SK-N-MC (cell line): Measurements from ENCODE around the gene LTB4R.

ENCODE experiments used
- DNase-seq: peaks from one replicate; pipeline ENCODE4 v3.0.0-alpha.2; 2011; ENCODE audit warnings: low read depth, low spot score
- H3K27ac ChIP-seq: fragments of 200-600 bp; sonication (generic); 2 replicates; pipeline ENCODE4 v1.5.1; 2016; ENCODE audit warnings: mixed run types
- H3K36me3 ChIP-seq: fragments of 200-600 bp; sonication (generic); 2 replicates; pipeline ENCODE4 v1.6.1; 2017; ENCODE audit warnings: antibody characterized with exemption, low read length, mixed read lengths; ENCODE audit not compliant: insufficient read depth
- H3K4me3 ChIP-seq: fragments of 200-600 bp; sonication (generic); 2 replicates; pipeline ENCODE4 v1.5.1; 2016
- H3K9ac ChIP-seq: fragments of 200-600 bp; sonication (generic); 2 replicates; pipeline ENCODE4 v1.8.0; 2017; ENCODE audit warnings: mixed run types, mixed read lengths; ENCODE audit not compliant: insufficient read length
- H3K9me3 ChIP-seq: fragments of 200-600 bp; sonication (generic); 2 replicates; pipeline ENCODE4 v1.6.1; 2017; ENCODE audit warnings: low read depth, mild to moderate bottlenecking, antibody characterized with exemption, low read length, moderate library complexity, mixed read lengths
- EZH2 ChIP-seq: fragments of 200-600 bp; sonication (generic); IDR thresholded peaks from one replicate; pipeline ENCODE4 v1.6.1; 2017; ENCODE audit warnings: antibody characterized with exemption
- FOXP2 ChIP-seq: optimal IDR thresholded peaks from 2 replicates; pipeline ENCODE3; 2011; ENCODE audit warnings: mild to moderate bottlenecking, moderate library complexity; ENCODE audit not compliant: insufficient read depth; ENCODE audit errors: extremely low read length, control extremely low read depth
- POLR2AphosphoS5 ChIP-seq: IDR thresholded peaks from 2 replicates; pipeline ENCODE4 v1.6.1; 2012; ENCODE audit warnings: mild to moderate bottlenecking, low read depth, low read length, borderline replicate concordance

Gene LTB4R

DNA sequence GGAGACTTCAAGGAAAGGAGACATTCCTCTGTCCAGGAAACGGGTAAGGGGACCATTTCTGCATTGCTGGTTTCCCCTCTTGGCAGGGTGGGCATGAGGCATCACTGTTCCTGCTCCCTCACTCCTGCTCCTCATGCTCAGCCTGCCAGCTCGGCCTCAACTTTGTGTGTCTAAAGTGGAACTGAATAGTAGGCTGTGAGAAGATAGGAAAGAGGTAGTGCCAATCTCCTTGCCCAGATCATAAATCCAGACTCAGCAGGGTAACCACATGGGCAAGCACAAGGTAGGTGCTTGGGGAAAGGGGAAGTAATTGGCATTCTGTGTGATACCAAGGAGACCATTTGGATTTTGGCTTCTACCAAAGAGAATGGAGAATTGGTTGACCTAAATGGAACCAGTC lies 2.6 kb downstream of the LTB4R start:
- H3K9ac ChIP-seq = no peak overlapping the region
- no peaks in the 10 kb centered on the region for H3K36me3 ChIP-seq
- no peaks in the 10 kb centered on the region for H3K9me3 ChIP-seq
- no peak overlapping the region for H3K27ac ChIP-seq
- DNase-seq = no peak
- TF ChIP-seq EZH2 = no peak
- no peak for TF ChIP-seq FOXP2
- no peak for TF ChIP-seq POLR2AphosphoS5
- H3K4me3 ChIP-seq = no peak overlapping the region

DNA sequence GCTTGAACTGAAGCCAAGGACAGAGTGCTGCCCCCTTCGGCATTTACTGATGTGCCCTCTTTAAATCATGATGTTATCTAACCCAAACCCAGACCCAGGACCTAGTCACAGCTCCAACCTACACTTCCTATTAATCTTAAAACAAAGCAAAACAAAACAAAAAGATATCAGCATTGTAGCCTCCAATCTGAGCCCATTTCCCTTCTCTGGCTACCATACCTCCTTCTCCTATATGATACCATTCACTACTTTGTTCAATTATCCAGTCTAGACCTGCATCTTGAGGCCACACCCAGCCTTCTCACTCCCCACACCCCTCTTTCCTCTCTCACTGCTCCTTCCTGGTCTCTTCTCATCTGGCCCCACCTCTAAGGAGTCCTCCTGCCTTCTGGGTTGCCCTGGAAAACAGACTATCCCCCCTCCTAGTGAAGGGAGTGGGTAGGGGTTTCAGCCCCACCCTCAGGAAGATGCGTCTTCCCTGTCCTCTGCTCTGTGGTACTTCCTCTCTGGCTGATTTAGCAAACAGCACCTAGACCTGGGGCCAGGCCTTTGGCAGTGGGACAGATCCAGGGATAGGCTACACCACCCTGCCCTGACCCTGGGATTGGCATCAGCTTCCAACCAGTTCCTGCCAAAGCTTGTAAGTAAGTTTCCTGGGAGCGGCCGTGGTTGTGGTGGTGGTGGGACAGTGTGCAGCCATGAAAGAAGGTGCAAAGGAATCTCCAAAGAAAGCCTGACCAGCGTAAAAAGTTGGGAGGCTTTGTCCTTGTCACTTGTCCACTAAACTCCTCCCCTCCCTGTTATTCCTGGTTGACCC lies 3.3 kb downstream of the LTB4R start:
- no peak for TF ChIP-seq EZH2
- TF ChIP-seq POLR2AphosphoS5 = peak; percentile 20; the same call in 1 of the 2 replicates
- TF ChIP-seq FOXP2 = no peak
- no peaks in the 10 kb centered on the region for H3K36me3 ChIP-seq
- no peak overlapping the region for H3K27ac ChIP-seq
- H3K9ac ChIP-seq = no peak overlapping the region
- no peak for DNase-seq
- no peak overlapping the region for H3K4me3 ChIP-seq
- H3K9me3 ChIP-seq = no peaks in the 10 kb centered on the region

DNA sequence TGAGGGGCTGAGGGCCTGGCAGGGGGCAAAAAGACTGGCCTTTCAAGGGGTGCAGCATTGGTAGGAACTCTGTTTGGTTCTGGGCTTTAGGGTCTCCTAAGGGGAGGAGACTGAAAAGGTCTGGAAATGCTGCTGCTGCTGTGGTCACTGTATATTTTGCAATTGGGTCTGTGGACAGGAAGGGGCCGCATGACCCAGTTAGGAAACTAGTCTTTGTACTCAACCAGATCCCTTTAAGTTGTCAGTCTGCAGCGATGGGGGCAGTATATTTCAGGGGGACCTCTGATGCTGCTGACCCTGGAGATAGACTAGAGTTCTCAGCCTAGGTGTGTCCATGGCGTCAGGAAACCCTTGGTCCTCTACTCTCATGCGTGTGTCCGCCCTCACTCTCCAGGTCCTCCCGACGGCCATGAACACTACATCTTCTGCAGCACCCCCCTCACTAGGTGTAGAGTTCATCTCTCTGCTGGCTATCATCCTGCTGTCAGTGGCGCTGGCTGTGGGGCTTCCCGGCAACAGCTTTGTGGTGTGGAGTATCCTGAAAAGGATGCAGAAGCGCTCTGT lies 4.0 kb downstream of the LTB4R start:
- TF ChIP-seq EZH2 = no peak
- no peak for TF ChIP-seq FOXP2
- no peak; the same call in 1 of the 2 replicates for TF ChIP-seq POLR2AphosphoS5
- Histone ChIP-seq H3K9ac (no peak overlapping the region), H3K27ac (no peak overlapping the region), H3K4me3 (no peak overlapping the region), H3K9me3 (no peaks in the 10 kb centered on the region), H3K36me3 (no peaks in the 10 kb centered on the region)
- no peak for DNase-seq

DNA sequence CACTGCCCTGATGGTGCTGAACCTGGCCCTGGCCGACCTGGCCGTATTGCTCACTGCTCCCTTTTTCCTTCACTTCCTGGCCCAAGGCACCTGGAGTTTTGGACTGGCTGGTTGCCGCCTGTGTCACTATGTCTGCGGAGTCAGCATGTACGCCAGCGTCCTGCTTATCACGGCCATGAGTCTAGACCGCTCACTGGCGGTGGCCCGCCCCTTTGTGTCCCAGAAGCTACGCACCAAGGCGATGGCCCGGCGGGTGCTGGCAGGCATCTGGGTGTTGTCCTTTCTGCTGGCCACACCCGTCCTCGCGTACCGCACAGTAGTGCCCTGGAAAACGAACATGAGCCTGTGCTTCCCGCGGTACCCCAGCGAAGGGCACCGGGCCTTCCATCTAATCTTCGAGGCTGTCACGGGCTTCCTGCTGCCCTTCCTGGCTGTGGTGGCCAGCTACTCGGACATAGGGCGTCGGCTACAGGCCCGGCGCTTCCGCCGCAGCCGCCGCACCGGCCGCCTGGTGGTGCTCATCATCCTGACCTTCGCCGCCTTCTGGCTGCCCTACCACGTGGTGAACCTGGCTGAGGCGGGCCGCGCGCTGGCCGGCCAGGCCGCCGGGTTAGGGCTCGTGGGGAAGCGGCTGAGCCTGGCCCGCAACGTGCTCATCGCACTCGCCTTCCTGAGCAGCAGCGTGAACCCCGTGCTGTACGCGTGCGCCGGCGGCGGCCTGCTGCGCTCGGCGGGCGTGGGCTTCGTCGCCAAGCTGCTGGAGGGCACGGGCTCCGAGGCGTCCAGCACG lies 4.7 kb downstream of the LTB4R start:
- TF ChIP-seq EZH2 (no peak), POLR2AphosphoS5 (no peak), FOXP2 (no peak)
- DNase-seq = no peak
- Histone ChIP-seq H3K27ac (no peak overlapping the region), H3K9me3 (no peaks in the 10 kb centered on the region), H3K4me3 (no peak overlapping the region), H3K9ac (no peak overlapping the region), H3K36me3 (no peaks in the 10 kb centered on the region)

DNA sequence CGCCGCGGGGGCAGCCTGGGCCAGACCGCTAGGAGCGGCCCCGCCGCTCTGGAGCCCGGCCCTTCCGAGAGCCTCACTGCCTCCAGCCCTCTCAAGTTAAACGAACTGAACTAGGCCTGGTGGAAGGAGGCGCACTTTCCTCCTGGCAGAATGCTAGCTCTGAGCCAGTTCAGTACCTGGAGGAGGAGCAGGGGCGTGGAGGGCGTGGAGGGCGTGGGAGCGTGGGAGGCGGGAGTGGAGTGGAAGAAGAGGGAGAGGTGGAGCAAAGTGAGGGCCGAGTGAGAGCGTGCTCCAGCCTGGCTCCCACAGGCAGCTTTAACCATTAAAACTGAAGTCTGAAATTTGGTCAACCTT lies 5.3 kb downstream of the LTB4R start:
- Histone ChIP-seq H3K36me3 (no peaks in the 10 kb centered on the region), H3K9me3 (no peaks in the 10 kb centered on the region), H3K27ac (no peak overlapping the region), H3K9ac (no peak overlapping the region), H3K4me3 (no peak overlapping the region)
- DNase-seq = no peak
- TF ChIP-seq POLR2AphosphoS5 = no peak
- TF ChIP-seq FOXP2 = no peak
- no peak for TF ChIP-seq EZH2

DNA sequence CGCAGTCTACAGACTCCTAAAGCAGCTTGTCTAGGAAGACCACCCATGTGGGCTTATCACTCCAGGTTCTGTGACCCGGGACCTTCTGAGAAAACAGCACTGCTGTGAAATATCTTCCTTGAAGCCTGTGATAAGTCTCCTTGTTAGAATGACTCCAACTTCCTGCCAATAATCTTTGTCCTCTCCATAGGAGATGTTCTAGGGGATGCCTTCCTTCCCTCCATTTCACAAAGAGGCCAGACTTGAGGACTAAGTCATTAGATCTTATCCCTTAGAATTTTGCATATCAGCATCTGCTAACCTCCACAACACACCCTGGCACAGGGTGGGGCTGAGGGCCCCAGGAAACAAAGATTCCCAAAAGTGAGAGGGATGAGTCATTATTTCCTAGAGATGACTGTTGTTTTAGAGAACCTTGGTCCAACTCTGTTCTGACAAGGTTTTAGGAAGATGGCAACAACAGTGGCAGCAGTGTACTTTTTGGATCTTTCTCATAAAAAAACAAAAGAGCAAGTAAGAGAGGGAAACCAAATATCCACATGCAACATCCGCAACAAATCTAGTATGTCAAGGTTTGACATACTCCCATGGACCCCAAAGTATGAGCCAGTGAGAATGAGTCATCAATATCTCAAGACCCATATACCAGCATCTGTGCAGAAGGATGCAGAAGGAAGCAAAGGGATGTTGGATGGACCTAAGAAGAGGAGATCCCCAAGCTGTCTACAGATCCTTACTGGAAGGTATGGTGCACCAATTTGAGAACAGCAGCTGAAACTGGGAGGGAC lies 6.0 kb downstream of the LTB4R start:
- Histone ChIP-seq H3K9ac (no peak overlapping the region), H3K27ac (no peak overlapping the region), H3K4me3 (no peak overlapping the region), H3K36me3 (no peaks in the 10 kb centered on the region), H3K9me3 (no peaks in the 10 kb centered on the region)
- TF ChIP-seq EZH2 (no peak), POLR2AphosphoS5 (no peak), FOXP2 (no peak)
- no peak for DNase-seq

DNA sequence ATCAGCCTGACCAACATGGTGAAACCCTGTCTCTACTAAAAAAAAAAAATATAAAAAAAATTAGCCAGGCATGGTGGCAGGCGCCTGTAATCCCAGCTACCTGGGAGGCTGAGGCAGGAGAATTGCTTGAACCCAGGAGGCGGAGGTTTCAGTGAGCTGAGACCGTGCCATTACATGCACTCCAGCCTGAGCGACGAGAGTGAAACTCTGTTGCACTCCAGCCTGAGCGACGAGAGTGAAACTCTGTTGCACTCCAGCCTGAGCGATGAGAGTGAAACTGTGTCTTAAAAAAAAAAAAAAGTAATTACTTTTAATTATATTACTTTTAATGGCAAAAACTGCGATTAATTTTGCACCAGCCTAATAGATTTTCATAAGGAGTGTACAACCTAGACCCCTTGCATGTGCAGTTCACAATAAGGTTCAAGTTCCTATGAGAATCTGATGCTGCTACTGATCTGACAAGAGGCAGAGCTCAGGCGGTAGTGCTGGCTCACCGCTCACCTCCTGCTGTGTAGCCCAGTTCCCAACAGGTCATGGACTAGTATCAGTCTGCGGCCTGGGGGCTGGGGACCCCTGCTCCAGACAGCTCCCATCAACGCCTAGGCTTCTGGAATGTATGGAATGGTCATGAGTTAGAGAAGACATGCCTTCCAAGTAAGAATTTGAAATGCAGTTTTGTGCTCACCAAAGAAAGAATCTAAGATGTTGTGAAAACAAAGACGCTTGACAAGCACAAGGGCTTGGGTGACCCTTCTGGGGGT lies 10.1 kb downstream of the LTB4R start:
- Histone ChIP-seq H3K27ac (no peak overlapping the region), H3K4me3 (no peak overlapping the region), H3K36me3 (no peaks in the 10 kb centered on the region), H3K9me3 (no peaks in the 10 kb centered on the region), H3K9ac (no peak overlapping the region)
- DNase-seq = no peak
- no peak for TF ChIP-seq FOXP2
- no peak for TF ChIP-seq EZH2
- TF ChIP-seq POLR2AphosphoS5 = no peak
